ENCODE measurements around the gene DCDC1. TPM values are rescaled to one million over a fixed set of nuclear protein-coding genes. Genes with fewer than 3 reads are reported as not detected.

The DCDC1 gene
- total RNA-seq, 1 experiment from 2014 or later, result 0.68 TPM

DNA sequence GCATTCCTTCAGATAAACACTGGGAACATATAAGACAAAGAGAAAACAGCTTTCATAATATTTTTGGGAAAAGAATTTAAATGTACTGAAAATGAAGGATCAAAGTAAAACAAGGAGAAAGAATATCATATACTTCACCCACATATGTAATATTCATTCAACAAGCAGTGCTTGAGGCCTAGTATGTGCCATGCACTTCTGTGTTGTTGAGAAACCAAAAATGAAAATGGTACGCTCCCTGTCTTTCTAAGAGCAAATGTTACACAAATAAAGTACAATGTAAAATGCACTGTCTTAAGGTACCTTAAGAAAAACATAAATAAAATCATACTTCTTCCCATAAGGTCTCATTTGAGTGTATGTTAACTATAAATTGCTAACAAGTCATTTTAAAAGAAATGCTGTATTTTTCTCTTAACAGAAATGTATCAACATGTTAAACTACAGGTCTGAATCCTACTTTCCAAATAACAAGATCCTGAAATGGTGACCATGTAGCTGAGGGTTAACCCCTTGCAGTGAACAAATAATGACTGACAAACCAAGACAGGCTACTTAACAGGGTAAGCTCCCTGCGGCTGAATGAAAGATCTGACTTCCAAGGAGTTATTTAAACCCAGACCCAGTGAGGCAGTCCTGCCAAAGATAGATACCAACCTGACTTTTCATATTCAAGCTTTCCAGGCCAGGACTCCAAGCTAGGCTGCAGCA lies 377.6 kb downstream of the DCDC1 start:
- Mint-ChIP-seq H3K9me3 (ENCODE audit: low read depth, unreplicated experiment) (peaks cover 2% of the 10 kb centered on the region), H3K27me3 (ENCODE audit: unreplicated experiment) (no peaks in the 10 kb centered on the region), H3K4me1 (ENCODE audit: low read depth, unreplicated experiment) (no peaks in the 10 kb centered on the region), H3K36me3 (ENCODE audit: insufficient read depth, unreplicated experiment) (no peaks in the 10 kb centered on the region), H3K27ac (ENCODE audit: unreplicated experiment) (no peak overlapping the region), H3K4me3 (ENCODE audit: low read depth, unreplicated experiment) (no peak overlapping the region)
- BruUV-seq (replicated peaks), result no TSS peak
- intact Hi-C loops (cut with micrococcal nuclease; ENCODE audit: unreplicated experiment), result no loop called here
- TF ChIP-seq, protein P1, sequence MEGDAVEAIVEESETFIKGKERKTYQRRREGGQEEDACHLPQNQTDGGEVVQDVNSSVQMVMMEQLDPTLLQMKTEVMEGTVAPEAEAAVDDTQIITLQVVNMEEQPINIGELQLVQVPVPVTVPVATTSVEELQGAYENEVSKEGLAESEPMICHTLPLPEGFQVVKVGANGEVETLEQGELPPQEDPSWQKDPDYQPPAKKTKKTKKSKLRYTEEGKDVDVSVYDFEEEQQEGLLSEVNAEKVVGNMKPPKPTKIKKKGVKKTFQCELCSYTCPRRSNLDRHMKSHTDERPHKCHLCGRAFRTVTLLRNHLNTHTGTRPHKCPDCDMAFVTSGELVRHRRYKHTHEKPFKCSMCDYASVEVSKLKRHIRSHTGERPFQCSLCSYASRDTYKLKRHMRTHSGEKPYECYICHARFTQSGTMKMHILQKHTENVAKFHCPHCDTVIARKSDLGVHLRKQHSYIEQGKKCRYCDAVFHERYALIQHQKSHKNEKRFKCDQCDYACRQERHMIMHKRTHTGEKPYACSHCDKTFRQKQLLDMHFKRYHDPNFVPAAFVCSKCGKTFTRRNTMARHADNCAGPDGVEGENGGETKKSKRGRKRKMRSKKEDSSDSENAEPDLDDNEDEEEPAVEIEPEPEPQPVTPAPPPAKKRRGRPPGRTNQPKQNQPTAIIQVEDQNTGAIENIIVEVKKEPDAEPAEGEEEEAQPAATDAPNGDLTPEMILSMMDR (IDR thresholded peaks at IDR 0.05; ENCODE audit: unreplicated experiment), result no peak
- CTCF ChIA-PET, result interaction anchor here (0.7 kb wide), 1 partner anchor 16 kb away, joined by 3 read pairs; no protein-coding TSS in a partner anchor
- no peak for DNase-seq

DNA sequence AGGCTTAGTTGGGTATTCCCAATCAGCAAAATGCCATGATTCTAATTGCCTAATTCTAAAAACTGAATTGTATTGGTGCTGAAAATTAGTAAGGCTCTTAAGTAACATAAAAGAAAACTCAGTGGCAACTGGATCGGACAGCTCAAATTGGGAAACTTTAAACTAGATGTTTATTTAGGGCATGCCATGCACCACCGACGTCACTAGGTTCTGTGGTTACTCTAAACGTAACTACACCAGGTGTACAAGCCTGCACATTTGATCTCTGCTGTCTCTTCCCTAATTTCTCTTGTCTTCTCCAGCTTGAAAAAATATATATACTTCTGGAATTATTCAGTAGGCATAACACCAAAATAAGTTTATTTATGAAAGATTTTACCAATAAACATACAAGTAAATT lies 378.2 kb downstream of the DCDC1 start:
- no TSS peak for BruUV-seq (replicated peaks)
- Mint-ChIP-seq H3K4me1 (ENCODE audit: low read depth, unreplicated experiment) (no peaks in the 10 kb centered on the region), H3K27me3 (ENCODE audit: unreplicated experiment) (no peaks in the 10 kb centered on the region), H3K27ac (ENCODE audit: unreplicated experiment) (no peak overlapping the region), H3K4me3 (ENCODE audit: low read depth, unreplicated experiment) (no peak overlapping the region), H3K36me3 (ENCODE audit: insufficient read depth, unreplicated experiment) (no peaks in the 10 kb centered on the region), H3K9me3 (ENCODE audit: low read depth, unreplicated experiment) (peaks cover 2% of the 10 kb centered on the region)
- intact Hi-C loops (cut with micrococcal nuclease; ENCODE audit: unreplicated experiment), result no loop called here
- no peak for DNase-seq
- CTCF ChIA-PET, result no interaction called here
- TF ChIP-seq, protein P1 (IDR thresholded peaks at IDR 0.05; ENCODE audit: unreplicated experiment), result no peak

DNA sequence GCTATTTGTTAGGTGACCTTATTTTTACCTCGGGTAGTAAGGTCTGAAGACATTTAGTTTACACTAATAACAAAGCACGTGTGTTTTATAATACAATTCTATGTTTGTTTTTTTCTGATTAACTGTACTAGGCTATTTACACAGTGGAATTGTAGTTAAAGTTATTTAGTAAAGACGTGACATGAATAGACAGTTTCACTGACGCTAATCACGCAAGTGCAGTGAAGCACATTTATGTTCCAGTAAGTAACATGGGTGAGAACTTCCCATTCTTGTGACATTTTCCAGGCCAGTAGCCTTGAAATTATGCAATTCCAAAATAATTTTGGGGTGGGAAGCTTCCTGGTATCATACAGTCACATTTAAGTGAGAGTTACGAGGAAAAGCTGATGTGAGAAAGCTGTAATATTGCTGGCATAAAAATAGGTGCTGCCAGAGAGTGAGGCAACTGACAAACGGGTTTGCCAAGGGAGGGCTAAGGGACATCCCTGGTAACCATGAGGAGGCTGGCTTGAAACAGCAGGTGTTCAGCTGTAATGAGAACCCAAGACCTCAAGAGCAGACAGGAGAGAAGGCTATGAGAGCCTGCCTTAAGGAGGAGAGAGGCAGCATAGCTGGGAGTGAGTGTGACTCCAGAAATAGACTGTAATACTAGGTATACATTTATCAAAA lies 378.8 kb downstream of the DCDC1 start:
- no peak overlapping the region for H3K4me3 Mint-ChIP-seq (ENCODE audit: low read depth, unreplicated experiment)
- no peaks in the 10 kb centered on the region for H3K27me3 Mint-ChIP-seq (ENCODE audit: unreplicated experiment)
- no TSS peak for BruUV-seq (replicated peaks)
- H3K4me1 Mint-ChIP-seq (ENCODE audit: low read depth, unreplicated experiment), result no peaks in the 10 kb centered on the region
- H3K27ac Mint-ChIP-seq (ENCODE audit: unreplicated experiment), result no peak overlapping the region
- peaks cover 2% of the 10 kb centered on the region for H3K9me3 Mint-ChIP-seq (ENCODE audit: low read depth, unreplicated experiment)
- TF ChIP-seq, protein P1 (IDR thresholded peaks at IDR 0.05; ENCODE audit: unreplicated experiment), result no peak
- CTCF ChIA-PET, result no interaction called here
- DNase-seq, result no peak
- H3K36me3 Mint-ChIP-seq (ENCODE audit: insufficient read depth, unreplicated experiment), result no peaks in the 10 kb centered on the region
- intact Hi-C loops (cut with micrococcal nuclease; ENCODE audit: unreplicated experiment), result no loop called here

DNA sequence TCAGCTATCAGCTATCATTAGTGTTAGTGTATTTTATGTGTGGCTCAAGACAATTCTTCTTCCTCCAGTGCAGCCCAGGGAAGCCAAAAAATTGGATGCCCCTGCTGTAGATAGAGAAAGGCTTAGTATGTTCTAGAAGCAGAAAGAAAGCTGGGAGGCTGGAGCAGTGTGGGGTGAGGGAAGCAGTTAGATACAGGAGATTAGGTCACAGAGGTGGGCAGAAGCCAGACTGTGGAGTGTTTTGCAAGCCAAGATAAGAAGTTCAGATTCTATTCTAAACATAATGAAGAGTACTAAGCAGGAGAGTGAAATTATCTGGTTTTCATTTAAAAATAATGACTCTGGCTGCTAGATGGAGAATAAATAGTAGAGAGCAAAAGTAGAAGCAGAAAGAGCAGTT lies 381.7 kb downstream of the DCDC1 start:
- H3K9me3 Mint-ChIP-seq (ENCODE audit: low read depth, unreplicated experiment), result peaks cover 2% of the 10 kb centered on the region
- intact Hi-C loops (cut with micrococcal nuclease; ENCODE audit: unreplicated experiment), result no loop called here
- H3K4me1 Mint-ChIP-seq (ENCODE audit: low read depth, unreplicated experiment), result no peaks in the 10 kb centered on the region
- no peaks in the 10 kb centered on the region for H3K27me3 Mint-ChIP-seq (ENCODE audit: unreplicated experiment)
- BruUV-seq (replicated peaks), result no TSS peak
- H3K36me3 Mint-ChIP-seq (ENCODE audit: insufficient read depth, unreplicated experiment), result no peaks in the 10 kb centered on the region
- H3K4me3 Mint-ChIP-seq (ENCODE audit: low read depth, unreplicated experiment), result no peak overlapping the region
- TF ChIP-seq, protein P1 (IDR thresholded peaks at IDR 0.05; ENCODE audit: unreplicated experiment), result no peak
- CTCF ChIA-PET, result interaction anchor here (0.5 kb wide), 1 partner anchor 101 kb away, joined by 3 read pairs; no protein-coding TSS in a partner anchor
- no peak for DNase-seq
- no peak overlapping the region for H3K27ac Mint-ChIP-seq (ENCODE audit: unreplicated experiment)

Data from Calu3 (cell line).